ENCODE measurements around the gene UMPS. TPM values are rescaled to one million over a fixed set of nuclear protein-coding genes. Genes with fewer than 3 reads are reported as not detected.

The UMPS gene
- total RNA-seq, 1 experiment from 2014 or later = 46.0 TPM

DNA sequence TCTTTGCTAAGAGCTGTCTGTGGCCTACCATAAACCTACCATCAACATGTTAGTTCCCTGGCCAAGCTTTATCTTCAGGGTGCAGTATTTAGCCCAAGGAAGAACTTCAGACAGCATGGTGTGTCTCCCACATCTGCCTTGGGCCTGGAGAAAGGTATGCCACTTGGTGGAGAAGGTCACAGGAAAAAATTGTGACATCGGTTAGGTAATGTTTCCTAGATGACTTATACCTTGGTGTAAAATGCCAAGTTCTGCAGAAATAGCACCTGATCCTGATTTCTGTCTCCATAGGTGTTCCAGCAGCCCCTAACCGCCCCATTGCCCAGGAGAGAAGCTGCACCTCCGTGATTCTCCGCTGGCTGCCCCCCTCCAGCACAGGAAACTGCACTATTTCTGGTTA lies 33.0 kb upstream of the UMPS start:
- intact Hi-C loops (cut with micrococcal nuclease; ENCODE audit: unreplicated experiment) (no loop called here), in situ Hi-C loops (cut with HindIII; ENCODE audit: low pct_unique_long_range_greater_than_20kb, low sequenced_read_pairs) (no loop called here)
- no peak overlapping the region for H3K4me3 ChIP-seq (ENCODE audit: low read depth in 2 of 2, low read length in 2 of 2)
- no peak for TF ChIP-seq SIN3A (IDR thresholded peaks at IDR 0.05; ENCODE audit: borderline replicate concordance, insufficient read depth, low read depth, low read length)
- no TSS peak for BruUV-seq (replicated peaks)
- POLR2A ChIA-PET = no interaction called here
- ATAC-seq (no peak), DNase-seq (ENCODE audit: low read depth, low spot score) (no peak)
- CTCF ChIA-PET = no interaction called here
- H3K27me3 ChIP-seq (ENCODE audit: control insufficient read depth, insufficient read depth, low read length) = peaks cover 28% of the 10 kb centered on the region
- no peaks in the 10 kb centered on the region for H3K36me3 ChIP-seq (ENCODE audit: control insufficient read depth, insufficient read depth, low read length)
- H3K27ac ChIP-seq (ENCODE audit: low read length) = no peak overlapping the region
- H3K9me3 ChIP-seq (ENCODE audit: control insufficient read depth, insufficient read depth, low read depth, low read length) = no peaks in the 10 kb centered on the region
- H3K4me1 ChIP-seq (ENCODE audit: control insufficient read depth, insufficient read depth, low read length) = no peaks in the 10 kb centered on the region

GRCh38 chr3:124698030-124698770 lies 32.1 kb upstream of the UMPS start:
- TF ChIP-seq POLR2AphosphoS5 (IDR thresholded peaks at IDR 0.05; ENCODE audit: low read depth, low read length) = no peak
- TF ChIP-seq, protein P1, sequence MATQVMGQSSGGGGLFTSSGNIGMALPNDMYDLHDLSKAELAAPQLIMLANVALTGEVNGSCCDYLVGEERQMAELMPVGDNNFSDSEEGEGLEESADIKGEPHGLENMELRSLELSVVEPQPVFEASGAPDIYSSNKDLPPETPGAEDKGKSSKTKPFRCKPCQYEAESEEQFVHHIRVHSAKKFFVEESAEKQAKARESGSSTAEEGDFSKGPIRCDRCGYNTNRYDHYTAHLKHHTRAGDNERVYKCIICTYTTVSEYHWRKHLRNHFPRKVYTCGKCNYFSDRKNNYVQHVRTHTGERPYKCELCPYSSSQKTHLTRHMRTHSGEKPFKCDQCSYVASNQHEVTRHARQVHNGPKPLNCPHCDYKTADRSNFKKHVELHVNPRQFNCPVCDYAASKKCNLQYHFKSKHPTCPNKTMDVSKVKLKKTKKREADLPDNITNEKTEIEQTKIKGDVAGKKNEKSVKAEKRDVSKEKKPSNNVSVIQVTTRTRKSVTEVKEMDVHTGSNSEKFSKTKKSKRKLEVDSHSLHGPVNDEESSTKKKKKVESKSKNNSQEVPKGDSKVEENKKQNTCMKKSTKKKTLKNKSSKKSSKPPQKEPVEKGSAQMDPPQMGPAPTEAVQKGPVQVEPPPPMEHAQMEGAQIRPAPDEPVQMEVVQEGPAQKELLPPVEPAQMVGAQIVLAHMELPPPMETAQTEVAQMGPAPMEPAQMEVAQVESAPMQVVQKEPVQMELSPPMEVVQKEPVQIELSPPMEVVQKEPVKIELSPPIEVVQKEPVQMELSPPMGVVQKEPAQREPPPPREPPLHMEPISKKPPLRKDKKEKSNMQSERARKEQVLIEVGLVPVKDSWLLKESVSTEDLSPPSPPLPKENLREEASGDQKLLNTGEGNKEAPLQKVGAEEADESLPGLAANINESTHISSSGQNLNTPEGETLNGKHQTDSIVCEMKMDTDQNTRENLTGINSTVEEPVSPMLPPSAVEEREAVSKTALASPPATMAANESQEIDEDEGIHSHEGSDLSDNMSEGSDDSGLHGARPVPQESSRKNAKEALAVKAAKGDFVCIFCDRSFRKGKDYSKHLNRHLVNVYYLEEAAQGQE (IDR thresholded peaks at IDR 0.05; ENCODE audit: insufficient read depth in 1 of 2, low read depth in 2 of 2, low read length in 1 of 2) = no peak
- TF ChIP-seq SIN3A (IDR thresholded peaks at IDR 0.05; ENCODE audit: borderline replicate concordance, insufficient read depth, low read depth, low read length) = no peak
- TF ChIP-seq, protein P2, sequence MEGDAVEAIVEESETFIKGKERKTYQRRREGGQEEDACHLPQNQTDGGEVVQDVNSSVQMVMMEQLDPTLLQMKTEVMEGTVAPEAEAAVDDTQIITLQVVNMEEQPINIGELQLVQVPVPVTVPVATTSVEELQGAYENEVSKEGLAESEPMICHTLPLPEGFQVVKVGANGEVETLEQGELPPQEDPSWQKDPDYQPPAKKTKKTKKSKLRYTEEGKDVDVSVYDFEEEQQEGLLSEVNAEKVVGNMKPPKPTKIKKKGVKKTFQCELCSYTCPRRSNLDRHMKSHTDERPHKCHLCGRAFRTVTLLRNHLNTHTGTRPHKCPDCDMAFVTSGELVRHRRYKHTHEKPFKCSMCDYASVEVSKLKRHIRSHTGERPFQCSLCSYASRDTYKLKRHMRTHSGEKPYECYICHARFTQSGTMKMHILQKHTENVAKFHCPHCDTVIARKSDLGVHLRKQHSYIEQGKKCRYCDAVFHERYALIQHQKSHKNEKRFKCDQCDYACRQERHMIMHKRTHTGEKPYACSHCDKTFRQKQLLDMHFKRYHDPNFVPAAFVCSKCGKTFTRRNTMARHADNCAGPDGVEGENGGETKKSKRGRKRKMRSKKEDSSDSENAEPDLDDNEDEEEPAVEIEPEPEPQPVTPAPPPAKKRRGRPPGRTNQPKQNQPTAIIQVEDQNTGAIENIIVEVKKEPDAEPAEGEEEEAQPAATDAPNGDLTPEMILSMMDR (IDR thresholded peaks at IDR 0.05) = no peak
- no peak for TF ChIP-seq TCF7L2 (IDR thresholded peaks at IDR 0.05; ENCODE audit: low read depth, low read length)
- H3K4me1 ChIP-seq (ENCODE audit: control insufficient read depth, insufficient read depth, low read length) = no peaks in the 10 kb centered on the region
- no peaks in the 10 kb centered on the region for H3K9me3 ChIP-seq (ENCODE audit: control insufficient read depth, insufficient read depth, low read depth, low read length)
- intact Hi-C loops (cut with micrococcal nuclease; ENCODE audit: unreplicated experiment) = no loop called here
- H3K4me3 ChIP-seq (ENCODE audit: low read depth in 2 of 2, low read length in 2 of 2) = no peak overlapping the region
- no TSS peak for BruUV-seq (replicated peaks)
- no peak for DNase-seq (ENCODE audit: low read depth, low spot score)
- in situ Hi-C loops (cut with HindIII; ENCODE audit: low pct_unique_long_range_greater_than_20kb, low sequenced_read_pairs) = no loop called here
- ChIA-PET CTCF (interaction anchor here (1.5 kb wide), 1 partner anchor 9 kb away, joined by 4 read pairs; no protein-coding TSS in a partner anchor), POLR2A (interaction anchor here (0.6 kb wide), 1 partner anchor 348 kb away, joined by 3 read pairs; no protein-coding TSS in a partner anchor)
- peaks cover 35% of the 10 kb centered on the region for H3K27me3 ChIP-seq (ENCODE audit: control insufficient read depth, insufficient read depth, low read length)
- ATAC-seq = no peak
- H3K27ac ChIP-seq (ENCODE audit: low read length) = no peak overlapping the region
- no peaks in the 10 kb centered on the region for H3K36me3 ChIP-seq (ENCODE audit: control insufficient read depth, insufficient read depth, low read length)

DNA sequence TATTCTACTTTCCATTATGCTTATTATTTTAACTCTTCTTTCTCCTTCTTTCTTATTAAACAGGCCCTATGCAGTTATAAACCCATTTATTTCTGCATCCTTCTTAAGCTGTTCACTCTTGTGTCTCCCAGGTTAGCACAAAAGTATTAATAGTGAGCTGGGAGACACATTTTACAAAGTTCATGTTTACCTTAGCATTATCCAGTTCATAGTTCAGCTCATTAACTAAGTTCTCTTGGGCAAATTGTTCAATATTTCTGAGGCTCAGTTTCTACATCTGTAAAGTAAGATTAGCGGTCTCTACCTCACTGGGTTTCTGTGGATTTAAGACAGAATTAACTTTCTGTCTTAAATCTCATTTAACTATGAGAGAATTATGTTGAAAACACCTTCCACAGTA lies 31.2 kb upstream of the UMPS start:
- in situ Hi-C loops (cut with HindIII; ENCODE audit: low pct_unique_long_range_greater_than_20kb, low sequenced_read_pairs) = no loop called here
- POLR2A ChIA-PET = interaction anchor here (0.6 kb wide), 1 partner anchor 1094 kb away, joined by 7 read pairs; no protein-coding TSS in a partner anchor
- Histone ChIP-seq H3K27me3 (ENCODE audit: control insufficient read depth, insufficient read depth, low read length) (peaks cover 35% of the 10 kb centered on the region), H3K4me3 (ENCODE audit: low read depth in 2 of 2, low read length in 2 of 2) (no peak overlapping the region), H3K9me3 (ENCODE audit: control insufficient read depth, insufficient read depth, low read depth, low read length) (no peaks in the 10 kb centered on the region), H3K4me1 (ENCODE audit: control insufficient read depth, insufficient read depth, low read length) (no peaks in the 10 kb centered on the region), H3K36me3 (ENCODE audit: control insufficient read depth, insufficient read depth, low read length) (no peaks in the 10 kb centered on the region), H3K27ac (ENCODE audit: low read length) (no peak overlapping the region)
- ATAC-seq = no peak
- DNase-seq (ENCODE audit: low read depth, low spot score) = no peak
- TF ChIP-seq, protein P2 (IDR thresholded peaks at IDR 0.05) = no peak
- CTCF ChIA-PET = interaction anchor here (0.5 to 1.5 kb wide), 2 partner anchors 10 to 11 kb away, joined by 4 to 5 read pairs; no protein-coding TSS in a partner anchor
- no TSS peak for BruUV-seq (replicated peaks)
- intact Hi-C loops (cut with micrococcal nuclease; ENCODE audit: unreplicated experiment) = no loop called here
